Measurements from ENCODE around the gene ITGBL1.

- TF ChIP-seq CTCF (conservative IDR thresholded peaks at IDR 0.05; ENCODE audit: low read length) (no peak), EZH2phosphoT487 (IDR thresholded peaks at IDR 0.05; ENCODE audit: borderline replicate concordance) (no peak)
Measured at GRCh38 chr13:101522607-101523006, 70.1 kb downstream of the ITGBL1 start.

Measured in Loucy (cell line).